Lung (tissue), 12 donors: Measurements from ENCODE around the gene PRSS16. TPM values are rescaled to one million over a fixed set of nuclear protein-coding genes. Genes with fewer than 3 reads are reported as not detected.

ENCODE experiments used
- ATAC-seq: fragments of 200-7000 bp; cut with Tn5 transposase; one replicate; pipeline ENCODE4 v1.9.1; 2020; ENCODE audit warnings: moderate number of reproducible peaks; ENCODE audit not compliant: insufficient read depth, low FRiP score
- DNase-seq, 3 donors: peaks; one replicate each; pipeline ENCODE4 v3.0.0-alpha.2; 2013 to 2017
- H3K27ac ChIP-seq, 2 donors: one replicate each; pipeline ENCODE4 v1.5.1; 2013; ENCODE audit warnings: mild to moderate bottlenecking in 2 of 2, moderate library complexity in 2 of 2, control low read depth in 1 of 2, inconsistent platforms in 1 of 2, low read depth in 1 of 2, low read length in 1 of 2
- H3K27me3 ChIP-seq, 3 donors: one replicate each; pipeline ENCODE4 v1.5.1; 2013; ENCODE audit warnings: low read length in 2 of 3; ENCODE audit not compliant: control insufficient read depth in 3 of 3, insufficient read depth in 3 of 3
- H3K36me3 ChIP-seq, 4 donors: one replicate each; pipeline ENCODE4 v1.5.1; 2013; ENCODE audit warnings: low read length in 4 of 4, mild to moderate bottlenecking in 1 of 4, moderate library complexity in 1 of 4; ENCODE audit not compliant: control insufficient read depth in 4 of 4, insufficient read depth in 4 of 4
- H3K4me1 ChIP-seq, 5 donors: one replicate each; pipeline ENCODE4 v1.5.1; 2013; ENCODE audit warnings: low read length in 5 of 5, mild to moderate bottlenecking in 2 of 5, moderate library complexity in 1 of 5; ENCODE audit not compliant: control insufficient read depth in 5 of 5, insufficient read depth in 5 of 5
- H3K4me3 ChIP-seq: one replicate; pipeline ENCODE4 v1.5.1; 2013; ENCODE audit warnings: mild to moderate bottlenecking, control low read depth, moderate library complexity
- H3K9ac ChIP-seq, 2 donors: one replicate each; pipeline ENCODE4 v1.5.1; 2013; ENCODE audit warnings: low read length in 2 of 2, control low read depth in 1 of 2; ENCODE audit not compliant: insufficient read depth in 1 of 2
- H3K9me3 ChIP-seq, 4 donors: one replicate each; pipeline ENCODE4 v1.5.1; 2013; ENCODE audit warnings: low read length in 3 of 4, mild to moderate bottlenecking in 1 of 4, moderate library complexity in 1 of 4; ENCODE audit not compliant: control insufficient read depth in 4 of 4, insufficient read depth in 3 of 4
- CTCF ChIP-seq: IDR thresholded peaks from 2 replicates; pipeline ENCODE4 v1.5.1; 2012; ENCODE audit warnings: mild to moderate bottlenecking; ENCODE audit errors: control extremely low read depth, extremely low read depth
- WGBS, 2 donors: extraction: QIAGEN DNeasy Blood & Tissue Kit; methylation state at CpG; one replicate each; pipeline ENCODE4 v1.1.7; 2013; 5-methylcytosine and 5-hydroxymethylcytosine counted together
- polyA plus RNA-seq, 2 donors: library from polyadenylated mRNA; stranded (reverse); fragments of 200-250 nt; gene quantifications; one replicate each; pipeline ENCODE4 v1.2.1, GENCODE V29; 2013
- total RNA-seq, 2 donors: library from RNA; depleted of rRNA in 1 of 2; stranded (reverse); fragments of >200 nt in 1 of 2; gene quantifications; one replicate each; pipeline ENCODE4 v1.2.1, GENCODE V29; 2014 to 2021
- donor health status: control.
- donor health status: control.
- donor health status: Bipolar disorder and iron deficiency.
- donor health status: healthy.
- donor health status: DM: yes; HTN: yes; CAD: no.

The PRSS16 gene
- total and polyA plus RNA-seq, 4 donors = 3.2 to 18.0 (median 10.6) TPM

GRCh38 chr6:27248783-27249182 lies 1.3 kb downstream of the PRSS16 start:
- WGBS, 2 donors = 77 to 82% methylated on average over 3 of the region's 3 CpGs
- DNase-seq (no peak), ATAC-seq (no peak)
- H3K27me3 ChIP-seq = peaks cover 0 to 64% (median 62%) of the 10 kb centered on the region in 3 donors
- H3K9ac ChIP-seq = no peak overlapping the region
- H3K4me3 ChIP-seq = no peak overlapping the region
- H3K4me1 ChIP-seq = peaks cover 0 to 8% (median 0%) of the 10 kb centered on the region in 5 donors
- no peak for TF ChIP-seq CTCF
- H3K27ac ChIP-seq = no peak overlapping the region
- peaks cover 0 to 12% (median 0%) of the 10 kb centered on the region in 4 donors for H3K9me3 ChIP-seq
- H3K36me3 ChIP-seq = no peaks in the 10 kb centered on the region

GRCh38 chr6:27250277-27251111 lies 3.0 kb downstream of the PRSS16 start:
- WGBS, 2 donors = 5 to 7% methylated on average over 34 to 35 of the region's 35 CpGs

GRCh38 chr6:27251112-27251605 lies 3.7 kb downstream of the PRSS16 start:
- Histone ChIP-seq H3K9me3 (peaks cover 0 to 12% (median 0%) of the 10 kb centered on the region in 4 donors), H3K36me3 (no peaks in the 10 kb centered on the region), H3K27me3 (peaks cover 0 to 78% (median 69%) of the 10 kb centered on the region in 3 donors), H3K9ac (peak overlapping the region in 1 of 2 donors; percentile 41), H3K4me1 (peaks cover 0 to 8% (median 0%) of the 10 kb centered on the region in 5 donors), H3K27ac (peak overlapping the region in 1 of 2 donors; percentile 88), H3K4me3 (peak overlapping the region; percentile 43)
- no peak for TF ChIP-seq CTCF
- DNase-seq = peak; percentile 60 to 77 (median 70)
- peak; percentile 84 for ATAC-seq
- WGBS, 2 donors = 1 to 2% methylated on average over 32 of the region's 32 CpGs

More at GRCh38 chr6:27250277-27251111, 3.0 kb downstream of the PRSS16 start:
- H3K4me1 ChIP-seq = peaks cover 0 to 8% (median 0%) of the 10 kb centered on the region in 5 donors
- H3K27ac ChIP-seq = peak overlapping the region in 1 of 2 donors; percentile 88
- no peak for TF ChIP-seq CTCF
- H3K36me3 ChIP-seq = no peaks in the 10 kb centered on the region
- H3K27me3 ChIP-seq = peaks cover 0 to 73% (median 70%) of the 10 kb centered on the region in 3 donors
- H3K9me3 ChIP-seq = peaks cover 0 to 12% (median 0%) of the 10 kb centered on the region in 4 donors
- H3K4me3 ChIP-seq = peak overlapping the region; percentile 43
- no peak for ATAC-seq
- H3K9ac ChIP-seq = peak overlapping the region in 1 of 2 donors; percentile 41
- no peak for DNase-seq
